Ectodermal cell (in vitro differentiated cells): Measurements from ENCODE around the gene CLMN.

ENCODE experiments used
- H3K27ac ChIP-seq: 2 replicates; pipeline ENCODE4 v1.7.0; 2013; ENCODE audit warnings: mild to moderate bottlenecking, low read depth, low read length; ENCODE audit not compliant: insufficient read depth, poor library complexity, severe bottlenecking
- H3K27me3 ChIP-seq: 2 replicates; pipeline ENCODE4 v1.7.0; 2013; ENCODE audit warnings: mild to moderate bottlenecking, low read length; ENCODE audit not compliant: insufficient read depth, control insufficient read depth, poor library complexity, severe bottlenecking
- H3K36me3 ChIP-seq: one replicate; pipeline ENCODE4 v1.7.0; 2013; ENCODE audit warnings: low read length; ENCODE audit not compliant: control insufficient read depth, insufficient read depth
- H3K4me1 ChIP-seq: one replicate; pipeline ENCODE4 v1.7.0; 2013; ENCODE audit warnings: low read length; ENCODE audit not compliant: control insufficient read depth, insufficient read depth
- H3K4me3 ChIP-seq: 2 replicates; pipeline ENCODE4 v1.7.0; 2013; ENCODE audit warnings: low read depth, low read length, control low read depth; ENCODE audit not compliant: insufficient read depth
- H3K9me3 ChIP-seq: 2 replicates; pipeline ENCODE4 v1.7.0; 2013; ENCODE audit warnings: mild to moderate bottlenecking, low read length, moderate library complexity; ENCODE audit not compliant: control insufficient read depth
- WGBS, 2 experiments: methylation state at CpG; one replicate each; pipeline ENCODE4 v1.1.7; 2013; ENCODE audit warnings: missing lambda C conversion rate in 2 of 2; 5-methylcytosine and 5-hydroxymethylcytosine counted together

The CLMN gene

GRCh38 chr14:95345032-95345431 is 25.3 kb upstream of the CLMN start:
- Histone ChIP-seq H3K27me3 (no peaks in the 10 kb centered on the region), H3K4me3 (no peak overlapping the region), H3K4me1 (no peaks in the 10 kb centered on the region), H3K27ac (no peak overlapping the region), H3K9me3 (no peaks in the 10 kb centered on the region), H3K36me3 (no peaks in the 10 kb centered on the region)
- WGBS, 2 experiments: 72 to 77% methylated on average over 5 of the region's 5 CpGs

GRCh38 chr14:95344536-95344935 is 24.8 kb upstream of the CLMN start:
- Histone ChIP-seq H3K27ac (no peak overlapping the region), H3K4me1 (no peaks in the 10 kb centered on the region), H3K9me3 (no peaks in the 10 kb centered on the region), H3K36me3 (no peaks in the 10 kb centered on the region), H3K27me3 (no peaks in the 10 kb centered on the region), H3K4me3 (no peak overlapping the region)

GRCh38 chr14:95341564-95341963 is 21.9 kb upstream of the CLMN start:
- no peaks in the 10 kb centered on the region for H3K27me3 ChIP-seq
- no peaks in the 10 kb centered on the region for H3K36me3 ChIP-seq
- 95 to 96% methylated on average over 3 of the region's 4 CpGs for WGBS, 2 experiments
- H3K9me3 ChIP-seq: no peaks in the 10 kb centered on the region
- H3K27ac ChIP-seq: no peak overlapping the region
- no peak overlapping the region for H3K4me3 ChIP-seq
- no peaks in the 10 kb centered on the region for H3K4me1 ChIP-seq

- H3K36me3 ChIP-seq: no peaks in the 10 kb centered on the region
- H3K9me3 ChIP-seq: no peaks in the 10 kb centered on the region
- 98 to 100% methylated on average over 1 of the region's 1 CpG for WGBS, 2 experiments
- no peaks in the 10 kb centered on the region for H3K4me1 ChIP-seq
- no peaks in the 10 kb centered on the region for H3K27me3 ChIP-seq
- no peak overlapping the region for H3K27ac ChIP-seq
- H3K4me3 ChIP-seq: no peak overlapping the region
These were observed 21.4 kb upstream of the CLMN start for GRCh38 chr14:95341115-95341514.

- Histone ChIP-seq H3K4me1 (no peaks in the 10 kb centered on the region), H3K36me3 (no peaks in the 10 kb centered on the region), H3K27ac (no peak overlapping the region), H3K4me3 (no peak overlapping the region), H3K27me3 (no peaks in the 10 kb centered on the region), H3K9me3 (no peaks in the 10 kb centered on the region)
- WGBS, 2 experiments: 75 to 78% methylated on average over 8 of the region's 8 CpGs
These were observed 20.5 kb upstream of the CLMN start for GRCh38 chr14:95340201-95340697.

- no peaks in the 10 kb centered on the region for H3K27me3 ChIP-seq
- no peak overlapping the region for H3K27ac ChIP-seq
- WGBS, 2 experiments: 91 to 94% methylated on average over 10 of the region's 10 CpGs
These were observed 19.7 kb upstream of the CLMN start for GRCh38 chr14:95339301-95339865.

GRCh38 chr14:95338436-95338835 is 18.7 kb upstream of the CLMN start:
- H3K27ac ChIP-seq: no peak overlapping the region
- 67 to 72% methylated on average over 4 to 5 of the region's 5 CpGs for WGBS, 2 experiments

More at GRCh38 chr14:95339301-95339865, 19.7 kb upstream of the CLMN start:
- no peak overlapping the region for H3K4me3 ChIP-seq
- H3K9me3 ChIP-seq: no peaks in the 10 kb centered on the region
- no peaks in the 10 kb centered on the region for H3K4me1 ChIP-seq
- no peaks in the 10 kb centered on the region for H3K36me3 ChIP-seq

GRCh38 chr14:95337041-95337595 is 17.4 kb upstream of the CLMN start:
- Histone ChIP-seq H3K9me3 (no peaks in the 10 kb centered on the region), H3K27me3 (no peaks in the 10 kb centered on the region), H3K27ac (no peak overlapping the region), H3K4me3 (no peak overlapping the region), H3K4me1 (no peaks in the 10 kb centered on the region), H3K36me3 (no peaks in the 10 kb centered on the region)
- WGBS, 2 experiments: 92 to 94% methylated on average over 10 of the region's 10 CpGs

More at GRCh38 chr14:95338436-95338835, 18.7 kb upstream of the CLMN start:
- Histone ChIP-seq H3K9me3 (no peaks in the 10 kb centered on the region), H3K4me1 (no peaks in the 10 kb centered on the region), H3K27me3 (no peaks in the 10 kb centered on the region), H3K36me3 (no peaks in the 10 kb centered on the region), H3K4me3 (no peak overlapping the region)

- WGBS, 2 experiments: 88 to 91% methylated on average over 5 of the region's 5 CpGs
- H3K4me1 ChIP-seq: no peaks in the 10 kb centered on the region
These were observed 16.6 kb upstream of the CLMN start for GRCh38 chr14:95336192-95336760.

GRCh38 chr14:95335071-95335470 is 15.4 kb upstream of the CLMN start:
- Histone ChIP-seq H3K27me3 (no peaks in the 10 kb centered on the region), H3K27ac (no peak overlapping the region), H3K36me3 (no peaks in the 10 kb centered on the region), H3K9me3 (no peaks in the 10 kb centered on the region), H3K4me3 (no peak overlapping the region), H3K4me1 (no peaks in the 10 kb centered on the region)
- WGBS, 2 experiments: 94 to 95% methylated on average over 2 of the region's 2 CpGs

More at GRCh38 chr14:95336192-95336760, 16.6 kb upstream of the CLMN start:
- H3K27me3 ChIP-seq: no peaks in the 10 kb centered on the region
- H3K4me3 ChIP-seq: no peak overlapping the region
- no peaks in the 10 kb centered on the region for H3K9me3 ChIP-seq
- no peaks in the 10 kb centered on the region for H3K36me3 ChIP-seq
- no peak overlapping the region for H3K27ac ChIP-seq
